CD4-positive, alpha-beta T cell (primary cell): ENCODE data around the gene NHS. TPM values are rescaled to one million over a fixed set of nuclear protein-coding genes. Genes with fewer than 3 reads are reported as not detected.
"Not testable (repeated sequence)": the region's sequence is repeated elsewhere in the genome, so short reads cannot be mapped to it uniquely, and the experiment has no call there.

ENCODE experiments used
- ATAC-seq: fragments of 200-7000 bp; cut with Tn5 transposase; one replicate; pipeline ENCODE4 v1.10.0; 2022; ENCODE audit warnings: mild to moderate bottlenecking; ENCODE audit not compliant: poor library complexity
- CTCF ChIA-PET: fragments of 350-600 bp; sonication (Branson Sonifier 250); formaldehyde crosslinking; loops from one replicate; lab custom pipeline; 2021; ENCODE audit warnings: antibody characterized with exemption, inconsistent platforms; lab: Charles Lee
- POLR2A ChIA-PET: fragments of 350-600 bp; sonication (Branson Sonifier 250); formaldehyde crosslinking; loops from one replicate; lab custom pipeline; 2021; ENCODE audit warnings: antibody characterized with exemption, inconsistent platforms; lab: Charles Lee
- DNase-seq, 14 experiments: peaks; one replicate each; pipeline ENCODE4 v3.0.0-alpha.2; 2013 to 2020; ENCODE audit warnings: mixed read lengths in 2 of 14
- H3K27ac ChIP-seq, 2 donors: one replicate each; pipeline versions ENCODE4 v1.5.1 to v1.7.0; 2013; ENCODE audit warnings: low read length in 2 of 2, low read depth in 1 of 2, mild to moderate bottlenecking in 1 of 2
- H3K27me3 ChIP-seq, 2 experiments: 1 replicate in 1 of 2; 2 replicates in 1 of 2; pipeline versions ENCODE4 v1.6.1 to v1.7.0; 2013; ENCODE audit warnings: low read length in 2 of 2, control low read depth in 1 of 2, mild to moderate bottlenecking in 1 of 2, moderate library complexity in 1 of 2; ENCODE audit not compliant: insufficient read depth in 2 of 2, control insufficient read depth in 1 of 2
- H3K36me3 ChIP-seq: one replicate; pipeline ENCODE4 v1.6.1; 2013; ENCODE audit warnings: low read length, control low read depth; ENCODE audit not compliant: insufficient read depth
- H3K4me1 ChIP-seq: one replicate; pipeline ENCODE4 v1.6.1; 2013; ENCODE audit warnings: low read length, control low read depth; ENCODE audit not compliant: insufficient read depth
- H3K4me3 ChIP-seq: one replicate; pipeline ENCODE4 v1.5.1; 2013; ENCODE audit warnings: mild to moderate bottlenecking, low read length, moderate library complexity
- H3K9me3 ChIP-seq, 2 experiments: 1 replicate in 1 of 2; 2 replicates in 1 of 2; pipeline versions ENCODE4 v1.6.1 to v1.7.0; 2013; ENCODE audit warnings: low read length in 2 of 2, mild to moderate bottlenecking in 2 of 2, control low read depth in 1 of 2, moderate library complexity in 1 of 2; ENCODE audit not compliant: control insufficient read depth in 1 of 2, insufficient read depth in 1 of 2
- H3K27ac Mint-ChIP-seq: one replicate; pipeline ENCODE4 v1.8.0; 2020; ENCODE audit warnings: mixed read lengths
- H3K27me3 Mint-ChIP-seq: one replicate; pipeline ENCODE4 v1.8.0; 2021; ENCODE audit warnings: mixed read lengths
- H3K36me3 Mint-ChIP-seq: one replicate; pipeline ENCODE4 v1.8.0; 2021; ENCODE audit warnings: low read depth, mixed read lengths
- H3K4me1 Mint-ChIP-seq: one replicate; pipeline ENCODE4 v1.8.0; 2021; ENCODE audit warnings: low read depth, mixed read lengths
- H3K4me3 Mint-ChIP-seq: one replicate; pipeline ENCODE4 v1.8.0; 2020; ENCODE audit warnings: mild to moderate bottlenecking, mixed read lengths
- H3K9me3 Mint-ChIP-seq: one replicate; pipeline ENCODE4 v1.8.0; 2020; ENCODE audit warnings: mixed read lengths
- intact Hi-C, 2 experiments: fragments of 100-400 bp; cut with DNase I in 1 of 2; cut with micrococcal nuclease in 1 of 2; formaldehyde crosslinking; loops; one replicate each; pipeline versions ENCODE4 v1.15.1 to v1.9.0; 2023 to 2025; cut with DNase I, micrococcal nuclease
- total RNA-seq, 174 experiments: library from RNA in 2 of 174; stranded (reverse) in 2 of 174; gene quantifications; one replicate each; pipeline ENCODE4 v1.2.3 and lab custom pipeline; 2021 to 2026
- TF ChIP-seq, protein P1 (sequence below): fragments of 200-600 bp; IDR thresholded peaks from one replicate; pipeline ENCODE4 v1.8.0; 2022; ENCODE audit warnings: antibody characterized with exemption, mild to moderate bottlenecking

NHS gene
- total RNA-seq, 2 experiments from 2014 or later: 0.36 to 0.53 TPM

GRCh38 chrX:17500145-17500579 is 125.2 kb downstream of the NHS start:
- H3K4me3 Mint-ChIP-seq: no peak overlapping the region
- ChIA-PET CTCF (no interaction called here), POLR2A (no interaction called here)
- Histone ChIP-seq H3K36me3 (no peaks in the 10 kb centered on the region), H3K27ac (no peak overlapping the region), H3K9me3 (no peaks in the 10 kb centered on the region), H3K4me1 (no peaks in the 10 kb centered on the region), H3K4me3 (no peak overlapping the region), H3K27me3 (no peaks in the 10 kb centered on the region)
- H3K27me3 Mint-ChIP-seq: peaks cover 17% of the 10 kb centered on the region
- TF ChIP-seq, protein P1, sequence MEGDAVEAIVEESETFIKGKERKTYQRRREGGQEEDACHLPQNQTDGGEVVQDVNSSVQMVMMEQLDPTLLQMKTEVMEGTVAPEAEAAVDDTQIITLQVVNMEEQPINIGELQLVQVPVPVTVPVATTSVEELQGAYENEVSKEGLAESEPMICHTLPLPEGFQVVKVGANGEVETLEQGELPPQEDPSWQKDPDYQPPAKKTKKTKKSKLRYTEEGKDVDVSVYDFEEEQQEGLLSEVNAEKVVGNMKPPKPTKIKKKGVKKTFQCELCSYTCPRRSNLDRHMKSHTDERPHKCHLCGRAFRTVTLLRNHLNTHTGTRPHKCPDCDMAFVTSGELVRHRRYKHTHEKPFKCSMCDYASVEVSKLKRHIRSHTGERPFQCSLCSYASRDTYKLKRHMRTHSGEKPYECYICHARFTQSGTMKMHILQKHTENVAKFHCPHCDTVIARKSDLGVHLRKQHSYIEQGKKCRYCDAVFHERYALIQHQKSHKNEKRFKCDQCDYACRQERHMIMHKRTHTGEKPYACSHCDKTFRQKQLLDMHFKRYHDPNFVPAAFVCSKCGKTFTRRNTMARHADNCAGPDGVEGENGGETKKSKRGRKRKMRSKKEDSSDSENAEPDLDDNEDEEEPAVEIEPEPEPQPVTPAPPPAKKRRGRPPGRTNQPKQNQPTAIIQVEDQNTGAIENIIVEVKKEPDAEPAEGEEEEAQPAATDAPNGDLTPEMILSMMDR: no peak
- DNase-seq: no peak
- no peaks in the 10 kb centered on the region for H3K9me3 Mint-ChIP-seq
- no peaks in the 10 kb centered on the region for H3K36me3 Mint-ChIP-seq
- no peaks in the 10 kb centered on the region for H3K4me1 Mint-ChIP-seq
- no peak for ATAC-seq
- intact Hi-C loops: no loop called here
- no peak overlapping the region for H3K27ac Mint-ChIP-seq

DNA sequence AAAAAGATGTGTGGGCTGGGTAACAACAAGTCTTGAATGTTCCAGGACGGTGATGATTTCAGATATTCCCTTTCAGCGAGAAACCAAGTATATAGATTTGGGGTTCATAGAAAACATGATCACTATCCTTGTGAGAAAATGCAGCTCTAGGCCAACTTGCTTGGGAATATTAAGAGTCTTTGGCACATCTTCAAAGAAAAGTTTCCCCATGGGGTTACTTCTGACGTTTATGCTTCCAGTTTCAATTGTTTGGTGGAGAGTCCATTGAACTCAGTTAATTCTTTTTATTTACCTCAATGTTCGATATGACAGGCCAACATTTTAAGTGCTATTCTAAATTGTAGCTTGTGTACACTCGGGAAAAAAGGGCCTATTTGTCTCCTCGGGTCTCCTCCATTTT is 126.7 kb downstream of the NHS start:
- Histone ChIP-seq H3K36me3 (no peaks in the 10 kb centered on the region), H3K27ac (no peak overlapping the region), H3K27me3 (no peaks in the 10 kb centered on the region), H3K9me3 (no peaks in the 10 kb centered on the region), H3K4me3 (no peak overlapping the region), H3K4me1 (no peaks in the 10 kb centered on the region)
- no peaks in the 10 kb centered on the region for H3K4me1 Mint-ChIP-seq
- DNase-seq (no peak), ATAC-seq (no peak)
- POLR2A ChIA-PET: no interaction called here
- TF ChIP-seq, protein P1: no peak
- H3K27ac Mint-ChIP-seq: no peak overlapping the region
- no peak overlapping the region for H3K4me3 Mint-ChIP-seq
- no peaks in the 10 kb centered on the region for H3K9me3 Mint-ChIP-seq
- H3K27me3 Mint-ChIP-seq: peaks cover 14% of the 10 kb centered on the region
- CTCF ChIA-PET: no interaction called here
- intact Hi-C loops: no loop called here
- H3K36me3 Mint-ChIP-seq: no peaks in the 10 kb centered on the region

DNA sequence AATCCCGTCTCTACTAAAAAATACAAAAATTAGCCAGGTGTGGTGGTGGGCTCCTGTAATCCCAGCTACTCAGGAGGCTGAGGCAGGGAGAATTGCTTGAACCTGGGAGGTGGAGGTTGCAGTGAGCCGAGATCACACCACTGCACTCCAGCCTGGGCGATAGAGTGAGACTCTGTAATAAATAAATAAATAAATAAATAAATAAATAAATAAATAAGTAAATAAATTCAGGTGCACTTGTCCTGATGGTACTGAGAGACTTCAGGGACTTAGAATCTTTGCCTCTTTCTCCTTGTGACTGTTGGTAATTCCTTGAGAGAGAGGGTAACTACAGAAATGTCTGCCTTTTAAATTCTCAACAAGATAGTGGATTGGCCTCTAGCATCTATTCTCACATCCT is 131.4 kb downstream of the NHS start:
- CTCF ChIA-PET, H3K4me1 Mint-ChIP-seq, H3K36me3 Mint-ChIP-seq, H3K36me3 ChIP-seq, ATAC-seq, H3K27me3 Mint-ChIP-seq, H3K4me3 ChIP-seq, H3K9me3 Mint-ChIP-seq, H3K27ac Mint-ChIP-seq, H3K9me3 ChIP-seq, H3K27me3 ChIP-seq, DNase-seq, H3K4me3 Mint-ChIP-seq, POLR2A ChIA-PET, H3K4me1 ChIP-seq, H3K27ac ChIP-seq, intact Hi-C loops: not testable (repeated sequence)

DNA sequence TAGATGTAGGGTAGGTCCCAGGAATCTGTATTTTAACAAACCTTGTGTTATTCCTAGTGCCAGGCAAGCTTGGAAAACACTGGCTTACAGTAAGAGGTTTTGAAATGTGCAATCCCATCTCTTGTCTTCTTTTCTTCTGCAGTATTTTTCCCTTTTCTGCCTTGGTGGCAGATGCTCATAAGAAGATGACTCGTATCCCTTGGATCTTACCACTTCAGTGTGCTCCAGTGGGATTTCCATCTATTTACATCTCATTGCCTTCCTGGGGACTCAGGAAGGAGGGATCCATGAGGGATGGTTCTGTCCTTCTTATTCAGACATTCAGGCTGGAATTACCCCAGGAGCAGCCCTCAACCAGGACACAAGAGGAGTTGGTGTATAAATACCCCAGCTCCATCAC is 136.6 kb downstream of the NHS start:
- Mint-ChIP-seq H3K36me3 (no peaks in the 10 kb centered on the region), H3K9me3 (no peaks in the 10 kb centered on the region), H3K27ac (no peak overlapping the region), H3K27me3 (no peaks in the 10 kb centered on the region), H3K4me3 (no peak overlapping the region), H3K4me1 (no peaks in the 10 kb centered on the region)
- no peak overlapping the region for H3K4me3 ChIP-seq
- ChIA-PET CTCF (no interaction called here), POLR2A (no interaction called here)
- H3K27ac ChIP-seq: no peak overlapping the region
- no peaks in the 10 kb centered on the region for H3K4me1 ChIP-seq
- DNase-seq: no peak
- intact Hi-C loops: no loop called here
- H3K27me3 ChIP-seq: no peaks in the 10 kb centered on the region
- ATAC-seq: no peak
- H3K36me3 ChIP-seq: no peaks in the 10 kb centered on the region
- no peaks in the 10 kb centered on the region for H3K9me3 ChIP-seq
- TF ChIP-seq, protein P1: no peak
